ENCODE results near the gene ZDHHC13. TPM values are rescaled to one million over a fixed set of nuclear protein-coding genes. Genes with fewer than 3 reads are reported as not detected.

The ZDHHC13 gene
- total and polyA plus RNA-seq, 12 donors, result 6.0 to 9.4 (median 7.2) TPM

GRCh38 chr11:19073454-19074415 lies 43.2 kb upstream of the ZDHHC13 start:
- Histone ChIP-seq H3K4me1 (peaks cover 0 to 8% (median 0%) of the 10 kb centered on the region in 9 donors), H3K9me3 (peaks cover 0 to 14% (median 0%) of the 10 kb centered on the region in 11 donors), H3K27ac (no peak overlapping the region), H3K36me3 (no peaks in the 10 kb centered on the region), H3K4me3 (no peak overlapping the region), H3K27me3 (peaks cover 0 to 7% (median 0%) of the 10 kb centered on the region in 7 donors)
- TF ChIP-seq CTCF (IDR thresholded peaks at IDR 0.05), result no peak
- WGBS, 2 donors, result 65 to 67% methylated on average over 10 of the region's 10 CpGs
- intact Hi-C loops (cut with DNase I), result loop anchor here in 7 of 10 donors (5.0 to 10.0 kb wide), 6 partner anchors 81 to 671 kb away; partner anchors contain the start of gene E2F8 (in 1 of the 7)
- ATAC-seq (no peak), DNase-seq (no peak)

- Histone ChIP-seq H3K27ac (no peak overlapping the region), H3K36me3 (no peaks in the 10 kb centered on the region), H3K9me3 (no peaks in the 10 kb centered on the region), H3K4me3 (no peak overlapping the region), H3K27me3 (no peaks in the 10 kb centered on the region), H3K4me1 (peaks cover 0 to 8% (median 0%) of the 10 kb centered on the region in 9 donors)
- intact Hi-C loops (cut with DNase I), result loop anchor here in 7 of 10 donors (2.0 to 10.0 kb wide), 7 partner anchors 35 to 669 kb away; partner anchors contain the start of genes E2F8 (in 1 of the 7) and ZDHHC13 (in 1 of the 7)
- WGBS, 2 donors, result 81 to 85% methylated on average over 3 of the region's 3 CpGs
- DNase-seq (no peak), ATAC-seq (no peak)
- no peak for TF ChIP-seq CTCF (IDR thresholded peaks at IDR 0.05)
These were observed 41.3 kb upstream of the ZDHHC13 start for GRCh38 chr11:19075636-19076035.

- peak; percentile 86 to 99 (median 96) for TF ChIP-seq CTCF (IDR thresholded peaks at IDR 0.05)
- Histone ChIP-seq H3K27ac (no peak overlapping the region), H3K9me3 (no peaks in the 10 kb centered on the region), H3K27me3 (no peaks in the 10 kb centered on the region), H3K4me3 (peak overlapping the region in 1 of 10 donors; percentile 13), H3K36me3 (no peaks in the 10 kb centered on the region), H3K4me1 (peaks cover 0 to 7% (median 0%) of the 10 kb centered on the region in 9 donors)
- peak in 7 of 8 donors; percentile 46 to 82 (median 69) for ATAC-seq
- peak; percentile 34 to 36 for DNase-seq
- 51 to 54% methylated on average over 10 of the region's 10 CpGs for whole genome bisulfite sequencing, 2 donors
- intact Hi-C loops (cut with DNase I), result loop anchor here in 8 of 10 donors (1.0 to 10.0 kb wide), 8 partner anchors 33 to 668 kb away; partner anchors contain the start of genes E2F8 (in 1 of the 8) and ZDHHC13 (in 1 of the 8)
These were observed 40.0 kb upstream of the ZDHHC13 start for GRCh38 chr11:19076744-19077589.

GRCh38 chr11:19077965-19078364 lies 39.0 kb upstream of the ZDHHC13 start:
- Histone ChIP-seq H3K4me3 (no peak overlapping the region), H3K9me3 (no peaks in the 10 kb centered on the region), H3K27ac (no peak overlapping the region), H3K27me3 (no peaks in the 10 kb centered on the region), H3K4me1 (peaks cover 0 to 7% (median 0%) of the 10 kb centered on the region in 9 donors), H3K36me3 (no peaks in the 10 kb centered on the region)
- DNase-seq (no peak), ATAC-seq (no peak)
- intact Hi-C loops (cut with DNase I), result loop anchor here in 8 of 10 donors (1.0 to 10.0 kb wide), 8 partner anchors 32 to 667 kb away; partner anchors contain the start of genes E2F8 (in 1 of the 8) and ZDHHC13 (in 1 of the 8)
- TF ChIP-seq CTCF (IDR thresholded peaks at IDR 0.05), result no peak
